SK-N-SH treated with all-trans-retinoic acid at 6 μM for 48 hours (cell line): ENCODE data around the gene TECR.
"Not testable (repeated sequence)": the region's sequence is repeated elsewhere in the genome, so short reads cannot be mapped to it uniquely, and the experiment has no call there.

ENCODE experiments used
- ATAC-seq: fragments of 200-7000 bp; cut with Tn5 transposase; 3 replicates; pipeline ENCODE4 v1.9.1; 2020; ENCODE audit warnings: mild to moderate bottlenecking, moderate library complexity
- ARNTL ChIP-seq: fragments of 450-650 bp; formaldehyde crosslinking; IDR thresholded peaks from 2 replicates; pipeline ENCODE4 v1.5.0; 2020; ENCODE audit warnings: low read depth, mild to moderate bottlenecking, moderate library complexity, borderline replicate concordance
- BACH2 ChIP-seq: fragments of 250-450 bp; sonication (Bioruptor Pico); IDR thresholded peaks from 2 replicates; pipeline ENCODE4 v1.9.0; 2021; ENCODE audit warnings: mild to moderate bottlenecking, borderline replicate concordance
- ESRRG ChIP-seq: fragments of 250-450 bp; sonication (Bioruptor Pico); IDR thresholded peaks from 2 replicates; pipeline ENCODE4 v1.6.1; 2021; ENCODE audit warnings: mild to moderate bottlenecking
- GLIS3 ChIP-seq: fragments of 250-450 bp; sonication (Bioruptor Pico); IDR thresholded peaks from 2 replicates; pipeline ENCODE4 v1.5.0; 2020; ENCODE audit warnings: mild to moderate bottlenecking, moderate library complexity
- ISL1 ChIP-seq: fragments of 250-450 bp; sonication (Bioruptor Pico); IDR thresholded peaks from 2 replicates; pipeline ENCODE4 v2.1.2; 2022; ENCODE audit warnings: mild to moderate bottlenecking, moderate library complexity
- OSR1 ChIP-seq: fragments of 250-450 bp; sonication (Bioruptor Pico); IDR thresholded peaks from 2 replicates; pipeline ENCODE4 v1.8.0; 2022; ENCODE audit warnings: moderate library complexity, mild to moderate bottlenecking, inconsistent platforms
- POU6F1 ChIP-seq: fragments of 250-450 bp; sonication (Bioruptor Pico); IDR thresholded peaks from 2 replicates; pipeline ENCODE4 v1.8.0; 2021; ENCODE audit warnings: low read depth, mild to moderate bottlenecking, moderate library complexity, borderline replicate concordance
- PPARA ChIP-seq: fragments of 250-450 bp; sonication (Bioruptor Pico); IDR thresholded peaks from 2 replicates; pipeline ENCODE4 v1.5.0; 2020; ENCODE audit warnings: mild to moderate bottlenecking, borderline replicate concordance
- RARB ChIP-seq: fragments of 250-450 bp; sonication (Bioruptor Pico); IDR thresholded peaks from 2 replicates; pipeline ENCODE4 v1.8.0; 2021; ENCODE audit warnings: mild to moderate bottlenecking, moderate library complexity
- TCF4 ChIP-seq: fragments of 250-450 bp; sonication (Bioruptor Pico); IDR thresholded peaks from 2 replicates; pipeline ENCODE4 v1.8.0; 2021; ENCODE audit warnings: mild to moderate bottlenecking, moderate library complexity, borderline replicate concordance
- TOX ChIP-seq: fragments of 250-450 bp; sonication (Bioruptor Pico); IDR thresholded peaks from 2 replicates; pipeline ENCODE4 v1.8.0; 2021; ENCODE audit warnings: mild to moderate bottlenecking, moderate library complexity, borderline replicate concordance
- TSHZ2 ChIP-seq: fragments of 250-450 bp; sonication (Bioruptor Pico); IDR thresholded peaks from 2 replicates; pipeline ENCODE4 v1.5.0; 2020; ENCODE audit warnings: mild to moderate bottlenecking, moderate library complexity
- ZFP3 ChIP-seq: fragments of 250-450 bp; sonication (Bioruptor Pico); IDR thresholded peaks from 2 replicates; pipeline ENCODE4 v1.5.0; 2020; ENCODE audit warnings: mild to moderate bottlenecking, moderate library complexity
- ZNF70 ChIP-seq: fragments of 450-650 bp; formaldehyde crosslinking; IDR thresholded peaks from 2 replicates; pipeline ENCODE4 v1.5.0; 2020; ENCODE audit warnings: mild to moderate bottlenecking, moderate library complexity
- ZNF8 ChIP-seq: fragments of 450-650 bp; formaldehyde crosslinking; IDR thresholded peaks from 2 replicates; pipeline ENCODE4 v1.5.0; 2020; ENCODE audit warnings: mild to moderate bottlenecking, moderate library complexity
- TF ChIP-seq, protein P1 (sequence below): fragments of 250-450 bp; sonication (Bioruptor Pico); IDR thresholded peaks from 2 replicates; pipeline ENCODE4 v1.8.0; 2020; ENCODE audit warnings: mild to moderate bottlenecking, moderate library complexity, borderline replicate concordance
- TF ChIP-seq, protein P2 (sequence below): fragments of 250-450 bp; sonication (Bioruptor Pico); IDR thresholded peaks from 2 replicates; pipeline ENCODE4 v1.5.1; 2021; ENCODE audit warnings: mild to moderate bottlenecking, moderate library complexity

TECR gene

DNA sequence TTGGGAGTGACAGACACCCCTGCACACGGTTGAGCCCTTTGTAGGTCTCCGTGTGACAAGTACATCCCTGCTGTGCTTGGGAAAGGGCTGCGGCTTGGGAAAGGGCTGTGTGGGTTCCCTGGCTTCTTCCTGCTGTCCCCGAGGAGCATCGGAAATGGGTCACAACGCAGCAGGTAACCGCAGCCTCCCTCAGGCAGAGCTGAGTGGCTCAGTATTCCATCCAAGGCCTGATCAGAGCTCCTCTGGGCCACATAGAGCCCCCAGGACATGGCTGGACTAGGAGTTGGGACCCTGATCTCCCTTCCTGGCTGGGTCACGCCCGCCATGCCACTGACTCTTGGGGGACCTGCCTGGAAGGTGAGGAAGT lies 16.3 kb downstream of the TECR start:
- no peak for ATAC-seq
- TF ChIP-seq GLIS3 (CRISPR knock-in tag) = no peak
- TF ChIP-seq, protein P1, sequence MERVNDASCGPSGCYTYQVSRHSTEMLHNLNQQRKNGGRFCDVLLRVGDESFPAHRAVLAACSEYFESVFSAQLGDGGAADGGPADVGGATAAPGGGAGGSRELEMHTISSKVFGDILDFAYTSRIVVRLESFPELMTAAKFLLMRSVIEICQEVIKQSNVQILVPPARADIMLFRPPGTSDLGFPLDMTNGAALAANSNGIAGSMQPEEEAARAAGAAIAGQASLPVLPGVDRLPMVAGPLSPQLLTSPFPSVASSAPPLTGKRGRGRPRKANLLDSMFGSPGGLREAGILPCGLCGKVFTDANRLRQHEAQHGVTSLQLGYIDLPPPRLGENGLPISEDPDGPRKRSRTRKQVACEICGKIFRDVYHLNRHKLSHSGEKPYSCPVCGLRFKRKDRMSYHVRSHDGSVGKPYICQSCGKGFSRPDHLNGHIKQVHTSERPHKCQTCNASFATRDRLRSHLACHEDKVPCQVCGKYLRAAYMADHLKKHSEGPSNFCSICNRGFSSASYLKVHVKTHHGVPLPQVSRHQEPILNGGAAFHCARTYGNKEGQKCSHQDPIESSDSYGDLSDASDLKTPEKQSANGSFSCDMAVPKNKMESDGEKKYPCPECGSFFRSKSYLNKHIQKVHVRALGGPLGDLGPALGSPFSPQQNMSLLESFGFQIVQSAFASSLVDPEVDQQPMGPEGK = no peak
- TF ChIP-seq, protein P2, sequence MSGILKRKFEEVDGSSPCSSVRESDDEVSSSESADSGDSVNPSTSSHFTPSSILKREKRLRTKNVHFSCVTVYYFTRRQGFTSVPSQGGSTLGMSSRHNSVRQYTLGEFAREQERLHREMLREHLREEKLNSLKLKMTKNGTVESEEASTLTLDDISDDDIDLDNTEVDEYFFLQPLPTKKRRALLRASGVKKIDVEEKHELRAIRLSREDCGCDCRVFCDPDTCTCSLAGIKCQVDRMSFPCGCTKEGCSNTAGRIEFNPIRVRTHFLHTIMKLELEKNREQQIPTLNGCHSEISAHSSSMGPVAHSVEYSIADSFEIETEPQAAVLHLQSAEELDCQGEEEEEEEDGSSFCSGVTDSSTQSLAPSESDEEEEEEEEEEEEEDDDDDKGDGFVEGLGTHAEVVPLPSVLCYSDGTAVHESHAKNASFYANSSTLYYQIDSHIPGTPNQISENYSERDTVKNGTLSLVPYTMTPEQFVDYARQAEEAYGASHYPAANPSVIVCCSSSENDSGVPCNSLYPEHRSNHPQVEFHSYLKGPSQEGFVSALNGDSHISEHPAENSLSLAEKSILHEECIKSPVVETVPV (CRISPR knock-in tag) = no peak
- no peak for TF ChIP-seq ESRRG (CRISPR knock-in tag)
- TF ChIP-seq TOX = no peak
- no peak for TF ChIP-seq TSHZ2 (CRISPR knock-in tag)
- no peak for TF ChIP-seq PPARA (CRISPR knock-in tag)
- no peak for TF ChIP-seq ZNF8

DNA sequence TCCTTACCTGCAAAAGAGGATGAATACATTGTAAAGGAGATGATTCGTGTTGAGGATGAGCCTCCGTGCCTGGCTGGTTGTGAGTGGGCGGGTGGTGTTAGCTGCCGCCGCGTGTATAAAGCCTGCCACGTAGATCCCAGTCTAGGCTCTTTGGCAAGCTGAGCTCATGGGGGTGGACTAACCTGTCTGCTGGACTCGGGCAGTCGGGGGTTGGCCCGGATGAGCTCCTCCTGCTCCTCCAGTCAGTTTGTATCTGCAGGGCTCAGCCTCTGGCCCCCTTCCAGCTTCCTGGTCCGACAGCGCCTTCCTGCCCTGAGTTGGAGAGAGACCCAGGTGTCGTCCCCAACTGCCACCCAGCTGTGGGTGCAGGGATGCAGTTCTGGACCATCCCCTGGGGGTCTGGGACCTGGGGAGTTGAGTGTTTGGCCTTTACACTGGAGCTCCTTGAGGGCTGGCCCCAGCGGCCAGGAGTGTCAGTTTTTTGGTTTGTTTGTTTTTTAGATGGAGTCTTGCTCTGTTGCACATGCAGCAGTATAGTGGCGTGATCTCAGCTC lies 20.9 kb downstream of the TECR start:
- TF ChIP-seq OSR1 (CRISPR knock-in tag) = no peak
- TF ChIP-seq POU6F1 (CRISPR knock-in tag) = no peak
- TF ChIP-seq ESRRG (CRISPR knock-in tag) = no peak
- ATAC-seq = no peak

GRCh38 chr19:14551134-14552005 lies 22.0 kb downstream of the TECR start:
- ATAC-seq = peak; percentile 47; the same call in 2 of the 3 replicates

- ATAC-seq = not testable (repeated sequence)
These were observed 22.6 kb downstream of the TECR start for GRCh38 chr19:14552006-14552360.

GRCh38 chr19:14553042-14553938 lies 23.9 kb downstream of the TECR start:
- ATAC-seq = no peak
- TF ChIP-seq ISL1 (CRISPR knock-in tag) (no peak), BACH2 (CRISPR knock-in tag) (no peak), TSHZ2 (CRISPR knock-in tag) (no peak), ZFP3 (no peak), ARNTL (CRISPR knock-in tag) (no peak), TCF4 (CRISPR knock-in tag) (no peak), ESRRG (CRISPR knock-in tag) (no peak), RARB (CRISPR knock-in tag) (no peak), POU6F1 (CRISPR knock-in tag) (no peak), ZNF70 (no peak), OSR1 (CRISPR knock-in tag) (no peak)
- TF ChIP-seq, protein P2 (CRISPR knock-in tag) = no peak
